GM12875 (cell line): ENCODE results near the gene ESR2.
"Not testable (repeated sequence)": the region's sequence is repeated elsewhere in the genome, so short reads cannot be mapped to it uniquely, and the experiment has no call there.

ENCODE experiments used
- H3K4me3 ChIP-seq: one replicate; pipeline ENCODE4 v1.5.1; 2011; ENCODE audit warnings: low read depth, low read length, control low read depth
- TF ChIP-seq, protein P1 (sequence below): IDR thresholded peaks from 2 replicates; pipeline ENCODE4 v1.5.1; 2011; ENCODE audit warnings: low read depth, mild to moderate bottlenecking, control low read depth, inconsistent platforms, low read length, moderate library complexity, borderline replicate concordance; ENCODE audit not compliant: insufficient read depth

The ESR2 gene

GRCh38 chr14:64217308-64217707, 76.9 kb downstream of the ESR2 start:
- TF ChIP-seq, protein P1, sequence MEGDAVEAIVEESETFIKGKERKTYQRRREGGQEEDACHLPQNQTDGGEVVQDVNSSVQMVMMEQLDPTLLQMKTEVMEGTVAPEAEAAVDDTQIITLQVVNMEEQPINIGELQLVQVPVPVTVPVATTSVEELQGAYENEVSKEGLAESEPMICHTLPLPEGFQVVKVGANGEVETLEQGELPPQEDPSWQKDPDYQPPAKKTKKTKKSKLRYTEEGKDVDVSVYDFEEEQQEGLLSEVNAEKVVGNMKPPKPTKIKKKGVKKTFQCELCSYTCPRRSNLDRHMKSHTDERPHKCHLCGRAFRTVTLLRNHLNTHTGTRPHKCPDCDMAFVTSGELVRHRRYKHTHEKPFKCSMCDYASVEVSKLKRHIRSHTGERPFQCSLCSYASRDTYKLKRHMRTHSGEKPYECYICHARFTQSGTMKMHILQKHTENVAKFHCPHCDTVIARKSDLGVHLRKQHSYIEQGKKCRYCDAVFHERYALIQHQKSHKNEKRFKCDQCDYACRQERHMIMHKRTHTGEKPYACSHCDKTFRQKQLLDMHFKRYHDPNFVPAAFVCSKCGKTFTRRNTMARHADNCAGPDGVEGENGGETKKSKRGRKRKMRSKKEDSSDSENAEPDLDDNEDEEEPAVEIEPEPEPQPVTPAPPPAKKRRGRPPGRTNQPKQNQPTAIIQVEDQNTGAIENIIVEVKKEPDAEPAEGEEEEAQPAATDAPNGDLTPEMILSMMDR = no peak
- no peak overlapping the region for H3K4me3 ChIP-seq

DNA sequence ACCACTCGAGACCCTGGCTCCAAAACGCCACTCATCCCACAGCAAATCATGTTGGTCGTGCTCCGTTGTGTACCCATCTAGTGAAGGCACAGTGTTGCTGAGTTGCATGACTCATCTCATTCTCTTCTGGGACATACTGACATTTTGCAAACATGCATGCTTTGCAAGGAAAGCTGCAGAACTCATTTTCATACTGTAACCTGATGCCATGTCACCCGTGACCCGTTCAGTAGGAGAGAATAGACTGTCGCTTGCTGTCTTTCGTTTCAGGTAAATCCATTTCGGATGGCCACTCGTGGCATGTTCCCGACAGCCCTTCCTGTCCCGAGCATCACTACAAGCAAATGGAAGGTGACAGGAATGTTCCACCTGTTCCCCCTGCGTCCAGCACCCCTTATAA, 78.2 kb downstream of the ESR2 start:
- H3K4me3 ChIP-seq = no peak overlapping the region
- TF ChIP-seq, protein P1 = no peak

GRCh38 chr14:64215274-64215673, 78.9 kb downstream of the ESR2 start:
- TF ChIP-seq, protein P1 = no peak
- H3K4me3 ChIP-seq = no peak overlapping the region

DNA sequence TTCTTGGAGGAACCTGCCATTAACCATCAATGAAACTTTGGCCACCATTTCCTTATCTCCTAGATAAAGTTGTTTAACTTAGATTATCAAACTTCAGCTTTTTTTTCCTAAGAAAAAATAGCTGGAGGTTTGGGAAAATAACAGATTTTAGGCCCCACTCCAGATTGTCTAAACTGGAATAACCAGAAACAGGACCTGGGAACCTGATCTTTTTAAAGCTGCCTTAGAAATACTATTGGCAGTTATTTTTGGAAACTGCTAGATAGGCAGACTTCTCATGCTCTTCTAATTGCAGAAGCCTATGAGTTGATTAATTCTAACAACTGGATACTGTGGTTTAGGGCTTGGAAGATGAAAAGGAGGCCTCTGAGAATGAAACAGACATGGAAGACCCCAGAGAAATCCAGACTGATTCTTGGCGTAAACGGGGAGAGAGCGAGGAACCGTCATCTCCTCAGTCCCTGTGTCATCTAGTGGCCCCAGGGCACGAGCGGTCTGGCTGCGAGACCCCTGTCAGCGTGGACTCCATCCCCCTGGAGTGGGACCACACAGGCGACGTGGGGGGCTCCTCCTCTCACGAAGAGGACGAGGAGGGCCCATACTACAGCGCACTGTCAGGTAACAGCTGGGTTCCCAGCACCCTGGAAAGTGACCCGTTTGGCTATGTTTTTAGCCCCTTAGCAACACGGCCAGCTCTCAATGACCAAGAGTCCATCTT, 80.2 kb downstream of the ESR2 start:
- TF ChIP-seq, protein P1 = no peak
- no peak overlapping the region for H3K4me3 ChIP-seq

DNA sequence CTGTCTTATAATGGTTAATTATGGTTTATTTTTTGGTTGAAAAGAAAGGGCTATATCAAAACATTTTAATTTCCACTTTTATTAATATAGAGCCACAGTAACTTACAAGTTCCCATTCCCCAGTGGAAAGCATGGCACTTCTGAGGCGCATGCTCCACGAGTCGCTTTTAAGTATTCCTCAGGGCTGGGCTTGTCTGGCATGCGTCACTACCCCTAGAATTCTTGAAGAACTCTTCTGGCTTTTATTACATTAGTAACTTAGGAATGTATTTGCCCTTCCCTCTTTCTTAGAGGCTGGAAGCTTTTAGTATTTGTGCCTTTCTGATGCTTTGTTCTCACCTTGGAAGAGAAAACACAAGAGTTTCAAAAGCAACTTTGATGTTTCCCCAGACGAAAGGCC, 81.1 kb downstream of the ESR2 start:
- TF ChIP-seq, protein P1 = no peak
- H3K4me3 ChIP-seq = no peak overlapping the region

GRCh38 chr14:64212666-64213065, 81.5 kb downstream of the ESR2 start:
- TF ChIP-seq, protein P1 = no peak
- H3K4me3 ChIP-seq = no peak overlapping the region

GRCh38 chr14:64210912-64211311, 83.3 kb downstream of the ESR2 start:
- not testable (repeated sequence) for H3K4me3 ChIP-seq
